Measurements from ENCODE around the gene PXT1. TPM values are rescaled to one million over a fixed set of nuclear protein-coding genes. Genes with fewer than 3 reads are reported as not detected.
A peak's percentile ranks its signal among the peaks of the same experiment; 100 is the strongest.

The PXT1 gene
- polyA plus RNA-seq, 1 donor (not counting 4 experiments of a cell fraction or from before 2014, with no cell fraction given): 0.08 TPM

GRCh38 chr6:36432151-36432671 lies 10.4 kb downstream of the PXT1 start:
- Histone ChIP-seq H3K27me3 (ENCODE audit: control insufficient read depth, extremely low read depth, insufficient read depth, low read length) (no peaks in the 10 kb centered on the region), H3K4me1 (ENCODE audit: control insufficient read depth, extremely low read depth, insufficient read depth, low read length) (peaks cover 10% of the 10 kb centered on the region), H3K79me2 (ENCODE audit: control insufficient read depth, insufficient read depth, low read length) (no peaks in the 10 kb centered on the region), H3K36me3 (ENCODE audit: control insufficient read depth in 2 of 2, extremely low read depth in 1 of 2, insufficient read depth in 2 of 2, low read length in 2 of 2) (no peaks in the 10 kb centered on the region), H2AFZ (ENCODE audit: control insufficient read depth, low read length) (peak overlapping the region; percentile 24), H3K4me2 (ENCODE audit: control insufficient read depth, extremely low read depth, insufficient read depth, low read depth, low read length) (peak overlapping the region; percentile 29), H3K9me3 (ENCODE audit: control insufficient read depth, low read depth, low read length) (no peaks in the 10 kb centered on the region), H3K4me3 (ENCODE audit: control insufficient read depth in 2 of 3, extremely low read depth in 1 of 3, insufficient read depth in 2 of 3, low read depth in 1 of 3, low read length in 3 of 3) (peak overlapping the region in 1 of 3 experiments; percentile 15), H3K9me1 (ENCODE audit: control insufficient read depth, extremely low read depth, insufficient read depth, low read length) (no peaks in the 10 kb centered on the region), H4K20me1 (ENCODE audit: control insufficient read depth, extremely low read depth, insufficient read depth, low read length) (no peaks in the 10 kb centered on the region), H3K27ac (ENCODE audit: control insufficient read depth, insufficient read depth, low read length) (no peak overlapping the region), H3K9ac (ENCODE audit: control insufficient read depth, extremely low read depth, insufficient read depth, low read length) (no peak overlapping the region)
- dilution Hi-C loops (cut with MboI; ENCODE audit: extremely low pct_ligation_motif_present, low sequenced_read_pairs): no loop called here
- DNase-seq (ENCODE audit: low read depth, low spot score) (no peak), FAIRE-seq (peak; percentile 13)
- TF ChIP-seq CTCF (optimal IDR thresholded peaks at IDR 0.05 in 1 of 3, IDR thresholded peaks at IDR 0.05 in 1 of 3, conservative IDR thresholded peaks at IDR 0.05 in 1 of 3; ENCODE audit: extremely low read depth in 1 of 3, insufficient read depth in 2 of 3, low read length in 3 of 3) (no peak), EZH2 (IDR thresholded peaks at IDR 0.05; ENCODE audit: low read length) (no peak)

- FAIRE-seq: no peak
- Histone ChIP-seq H3K36me3 (ENCODE audit: control insufficient read depth in 2 of 2, extremely low read depth in 1 of 2, insufficient read depth in 2 of 2, low read length in 2 of 2) (no peaks in the 10 kb centered on the region), H3K9ac (ENCODE audit: control insufficient read depth, extremely low read depth, insufficient read depth, low read length) (no peak overlapping the region), H3K4me3 (ENCODE audit: control insufficient read depth in 2 of 3, extremely low read depth in 1 of 3, insufficient read depth in 2 of 3, low read depth in 1 of 3, low read length in 3 of 3) (no peak overlapping the region), H3K27me3 (ENCODE audit: control insufficient read depth, extremely low read depth, insufficient read depth, low read length) (no peaks in the 10 kb centered on the region), H3K4me1 (ENCODE audit: control insufficient read depth, extremely low read depth, insufficient read depth, low read length) (peaks cover 10% of the 10 kb centered on the region), H3K4me2 (ENCODE audit: control insufficient read depth, extremely low read depth, insufficient read depth, low read depth, low read length) (no peak overlapping the region), H3K79me2 (ENCODE audit: control insufficient read depth, insufficient read depth, low read length) (no peaks in the 10 kb centered on the region), H3K9me3 (ENCODE audit: control insufficient read depth, low read depth, low read length) (no peaks in the 10 kb centered on the region), H3K9me1 (ENCODE audit: control insufficient read depth, extremely low read depth, insufficient read depth, low read length) (no peaks in the 10 kb centered on the region), H4K20me1 (ENCODE audit: control insufficient read depth, extremely low read depth, insufficient read depth, low read length) (no peaks in the 10 kb centered on the region), H3K27ac (ENCODE audit: control insufficient read depth, insufficient read depth, low read length) (no peak overlapping the region), H2AFZ (ENCODE audit: control insufficient read depth, low read length) (no peak overlapping the region)
- dilution Hi-C loops (cut with MboI; ENCODE audit: extremely low pct_ligation_motif_present, low sequenced_read_pairs): no loop called here
- TF ChIP-seq EZH2 (IDR thresholded peaks at IDR 0.05; ENCODE audit: low read length) (no peak), CTCF (optimal IDR thresholded peaks at IDR 0.05 in 1 of 3, IDR thresholded peaks at IDR 0.05 in 1 of 3, conservative IDR thresholded peaks at IDR 0.05 in 1 of 3; ENCODE audit: extremely low read depth in 1 of 3, insufficient read depth in 2 of 3, low read length in 3 of 3) (no peak)
- no peak for DNase-seq (ENCODE audit: low read depth, low spot score)
Measured at GRCh38 chr6:36431197-36431596, 11.5 kb downstream of the PXT1 start.

Measured in keratinocyte (primary cell).